IgD-negative memory B cell (primary cell): ENCODE data around the gene ST8SIA6. TPM values are rescaled to one million over a fixed set of nuclear protein-coding genes. Genes with fewer than 3 reads are reported as not detected.
"Not testable (repeated sequence)": the region's sequence is repeated elsewhere in the genome, so short reads cannot be mapped to it uniquely, and the experiment has no call there.

Experiments
- H3K27ac Mint-ChIP-seq, 3 donors: one replicate each; pipeline ENCODE4 v1.8.0; 2020 to 2022; ENCODE audit warnings: mild to moderate bottlenecking in 3 of 3, mixed read lengths in 3 of 3, moderate library complexity in 1 of 3
- H3K27me3 Mint-ChIP-seq: one replicate; pipeline ENCODE4 v1.8.0; 2021; ENCODE audit warnings: mixed read lengths
- H3K36me3 Mint-ChIP-seq: one replicate; pipeline ENCODE4 v1.8.0; 2020; ENCODE audit warnings: mild to moderate bottlenecking, mixed read lengths
- H3K4me1 Mint-ChIP-seq, 3 donors: one replicate each; pipeline ENCODE4 v1.8.0; 2020 to 2022; ENCODE audit warnings: mixed read lengths in 3 of 3, mild to moderate bottlenecking in 1 of 3
- H3K4me3 Mint-ChIP-seq, 4 donors: one replicate each; pipeline ENCODE4 v1.8.0; 2020 to 2022; ENCODE audit warnings: mild to moderate bottlenecking in 4 of 4, mixed read lengths in 4 of 4, moderate library complexity in 3 of 4
- H3K9me3 Mint-ChIP-seq, 3 donors: one replicate each; pipeline ENCODE4 v1.8.0; 2020 to 2021; ENCODE audit warnings: mixed read lengths in 3 of 3, mild to moderate bottlenecking in 1 of 3
- polyA plus RNA-seq: library from polyadenylated mRNA; unstranded; fragments of 300-500 nt; fragmentation: Illumina TruSeq; gene quantifications from one replicate; pipeline ENCODE4 v1.2.3, GENCODE V29; 2021

ST8SIA6 gene
- polyA plus RNA-seq, 1 donor from 2014 or later: not detected

GRCh38 chr10:17340144-17340829, 114.1 kb downstream of the ST8SIA6 start:
- Mint-ChIP-seq H3K27ac (no peak overlapping the region), H3K4me1 (no peaks in the 10 kb centered on the region), H3K9me3 (peaks cover 6 to 12% (median 9%) of the 10 kb centered on the region in 3 donors), H3K36me3 (no peaks in the 10 kb centered on the region), H3K27me3 (peaks cover 6% of the 10 kb centered on the region), H3K4me3 (peak overlapping the region in 1 of 4 donors; percentile 5)

DNA sequence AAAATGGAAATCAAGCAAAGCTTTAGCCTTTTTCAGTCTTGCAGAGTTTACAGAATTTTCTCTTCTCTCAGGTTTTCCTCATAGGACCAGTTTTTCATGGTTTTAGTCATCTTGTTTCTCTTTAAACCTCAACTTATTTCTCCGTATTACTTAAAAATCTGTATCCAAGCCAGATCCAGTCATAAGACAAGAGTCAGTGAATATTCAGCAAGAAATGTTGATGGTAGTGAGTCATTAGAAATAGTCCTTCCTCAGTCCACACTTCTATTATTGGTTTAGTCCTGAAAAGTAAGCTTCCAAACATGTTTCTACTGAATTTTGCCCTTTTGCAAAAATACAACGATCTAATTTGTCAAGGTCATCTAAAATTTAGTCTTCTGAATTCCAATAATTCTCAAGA, 119.3 kb downstream of the ST8SIA6 start:
- Mint-ChIP-seq H3K27me3 (peaks cover 7% of the 10 kb centered on the region), H3K27ac (no peak overlapping the region), H3K9me3 (peaks cover 3 to 5% (median 4%) of the 10 kb centered on the region in 3 donors), H3K36me3 (no peaks in the 10 kb centered on the region), H3K4me1 (no peaks in the 10 kb centered on the region), H3K4me3 (no peak overlapping the region)

DNA sequence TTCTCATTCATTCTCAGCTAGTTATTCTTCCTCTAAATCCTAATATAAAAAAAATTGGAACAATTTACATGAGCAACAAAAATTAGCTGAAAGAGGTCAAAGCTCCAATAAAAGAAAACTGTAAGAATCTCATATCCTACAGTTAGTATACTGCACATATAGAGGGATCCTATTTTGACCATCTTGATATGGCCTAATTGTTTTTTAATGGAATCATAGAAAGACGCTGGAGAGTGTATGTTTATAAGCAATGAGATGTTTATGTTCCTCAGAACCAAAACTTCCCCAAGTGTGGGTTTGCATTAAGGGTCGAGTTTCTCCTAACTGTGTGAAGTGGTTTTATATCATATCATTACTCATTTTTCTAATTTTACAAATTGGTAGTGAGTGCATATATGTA, 123.9 kb downstream of the ST8SIA6 start:
- H3K9me3 Mint-ChIP-seq: no peaks in the 10 kb centered on the region
- H3K27ac Mint-ChIP-seq: no peak overlapping the region
- peaks cover 5% of the 10 kb centered on the region for H3K27me3 Mint-ChIP-seq
- H3K36me3 Mint-ChIP-seq: no peaks in the 10 kb centered on the region
- H3K4me1 Mint-ChIP-seq: no peaks in the 10 kb centered on the region
- H3K4me3 Mint-ChIP-seq: no peak overlapping the region

DNA sequence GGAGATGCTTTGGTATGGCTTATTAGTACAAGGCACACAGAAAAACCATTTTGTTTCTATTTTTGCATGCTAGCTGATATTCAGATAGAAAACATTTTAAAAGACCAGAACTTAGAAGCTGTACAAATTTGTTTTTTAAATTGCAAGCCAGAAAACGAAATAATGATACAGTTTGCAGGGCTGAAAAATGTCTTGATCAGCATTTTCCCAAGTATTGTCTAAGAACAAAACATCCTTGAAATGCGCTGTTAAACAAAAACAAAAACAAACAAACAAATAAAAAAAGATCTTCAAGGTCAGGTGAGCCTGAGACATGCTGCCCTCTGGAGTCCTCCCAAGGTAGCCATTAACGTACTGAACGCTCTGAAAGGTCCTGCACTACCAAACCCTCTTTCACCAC, 128.0 kb downstream of the ST8SIA6 start:
- Mint-ChIP-seq H3K27me3 (peaks cover 2% of the 10 kb centered on the region), H3K4me1 (no peaks in the 10 kb centered on the region), H3K36me3 (peaks cover 1% of the 10 kb centered on the region), H3K4me3 (no peak overlapping the region), H3K27ac (no peak overlapping the region), H3K9me3 (no peaks in the 10 kb centered on the region)

GRCh38 chr10:17321957-17322356, 132.4 kb downstream of the ST8SIA6 start:
- H3K27me3 Mint-ChIP-seq, H3K9me3 Mint-ChIP-seq, H3K4me1 Mint-ChIP-seq: not testable (repeated sequence)

DNA sequence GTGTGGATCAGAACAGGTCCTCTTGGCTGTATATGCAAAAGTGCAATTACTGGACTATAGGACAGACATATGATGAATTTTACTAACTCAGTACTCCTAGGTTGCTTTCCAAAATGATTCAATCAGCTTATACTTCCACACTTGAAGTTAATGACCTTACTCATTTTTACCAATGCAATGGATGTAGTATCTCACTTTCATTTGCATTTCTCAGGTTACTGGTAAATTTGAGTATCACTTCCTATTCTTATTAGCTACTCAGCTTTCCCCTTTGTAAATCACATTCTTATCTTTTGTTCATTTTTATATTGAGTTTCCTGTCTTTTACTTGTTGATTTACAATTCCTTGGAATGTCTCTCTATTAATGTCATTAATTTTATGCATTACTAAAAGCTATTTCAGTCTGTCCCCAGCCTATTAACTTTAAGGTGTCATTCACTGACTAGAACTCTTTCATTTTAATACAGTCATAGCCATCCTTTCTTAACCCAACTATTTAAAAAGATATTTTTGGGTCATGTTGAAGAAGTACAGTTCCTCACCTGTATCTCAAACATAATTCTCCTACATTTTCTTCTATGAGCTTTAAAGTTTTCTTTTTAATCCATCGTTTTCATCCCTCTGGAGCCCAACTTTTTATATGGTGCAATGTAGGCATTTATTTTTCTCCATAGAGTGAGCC, 137.8 kb downstream of the ST8SIA6 start:
- Mint-ChIP-seq H3K4me3 (no peak overlapping the region), H3K27me3 (peaks cover 3% of the 10 kb centered on the region), H3K36me3 (no peaks in the 10 kb centered on the region), H3K9me3 (peaks cover 0 to 2% (median 0%) of the 10 kb centered on the region in 3 donors), H3K4me1 (peaks cover 0 to 7% (median 4%) of the 10 kb centered on the region in 3 donors), H3K27ac (peak overlapping the region in 1 of 3 donors; percentile 2)

More at GRCh38 chr10:17321957-17322356, 132.4 kb downstream of the ST8SIA6 start:
- not testable (repeated sequence) for H3K4me3 Mint-ChIP-seq, H3K36me3 Mint-ChIP-seq, H3K27ac Mint-ChIP-seq

DNA sequence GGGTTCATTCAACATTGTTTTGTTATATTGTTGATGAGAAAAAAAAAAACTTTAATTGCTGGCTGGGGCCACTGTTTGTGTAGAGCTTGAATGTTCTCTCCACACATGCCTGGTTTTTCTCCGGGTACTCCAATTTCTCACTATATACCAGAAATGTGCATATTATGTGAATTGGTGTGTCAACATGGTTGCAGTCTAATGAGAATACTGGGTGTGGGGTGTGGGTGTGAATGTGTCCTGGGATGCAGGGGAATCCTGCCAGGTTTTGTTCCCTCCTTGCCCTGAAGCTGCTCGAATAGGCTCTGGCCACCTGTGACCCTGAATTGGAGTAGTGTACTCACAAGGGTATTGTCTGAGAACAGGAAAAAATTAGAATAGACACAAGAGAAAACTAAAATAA, 145.0 kb downstream of the ST8SIA6 start:
- H3K36me3 Mint-ChIP-seq: no peaks in the 10 kb centered on the region
- H3K9me3 Mint-ChIP-seq: peaks cover 0 to 2% (median 0%) of the 10 kb centered on the region in 3 donors
- H3K4me1 Mint-ChIP-seq: peaks cover 0 to 1% (median 0%) of the 10 kb centered on the region in 3 donors
- H3K4me3 Mint-ChIP-seq: no peak overlapping the region
- peaks cover 5% of the 10 kb centered on the region for H3K27me3 Mint-ChIP-seq
- H3K27ac Mint-ChIP-seq: no peak overlapping the region

- Mint-ChIP-seq H3K27me3 (peaks cover 4% of the 10 kb centered on the region), H3K4me3 (no peak overlapping the region), H3K27ac (no peak overlapping the region), H3K36me3 (no peaks in the 10 kb centered on the region), H3K9me3 (peaks cover 0 to 2% (median 0%) of the 10 kb centered on the region in 3 donors), H3K4me1 (no peaks in the 10 kb centered on the region)
These were observed 147.3 kb downstream of the ST8SIA6 start for GRCh38 chr10:17307123-17307522.

DNA sequence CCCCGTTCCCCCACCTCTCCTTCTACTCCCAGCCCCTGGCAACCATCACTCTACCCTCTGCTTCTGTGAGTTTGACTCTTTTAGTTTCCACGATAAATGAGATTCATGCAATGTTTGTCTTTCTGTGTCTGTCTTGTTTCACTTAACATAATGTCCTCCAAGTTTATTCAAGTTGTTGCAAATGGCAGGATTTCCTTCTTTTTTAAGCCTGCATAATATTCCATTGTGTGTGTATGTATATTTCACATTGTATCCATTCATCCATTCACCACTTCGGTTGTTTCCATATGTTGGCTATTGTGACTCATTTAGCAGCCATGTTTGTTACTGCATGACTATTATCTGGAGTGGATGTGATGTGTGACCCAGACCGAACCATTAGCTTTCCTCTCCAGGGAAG, 162.0 kb downstream of the ST8SIA6 start:
- H3K36me3 Mint-ChIP-seq: no peaks in the 10 kb centered on the region
- peaks cover 0 to 6% (median 5%) of the 10 kb centered on the region in 3 donors for H3K9me3 Mint-ChIP-seq
- no peaks in the 10 kb centered on the region for H3K4me1 Mint-ChIP-seq
- H3K4me3 Mint-ChIP-seq: no peak overlapping the region
- H3K27ac Mint-ChIP-seq: no peak overlapping the region
- peaks cover 9% of the 10 kb centered on the region for H3K27me3 Mint-ChIP-seq

- Mint-ChIP-seq H3K27me3 (peaks cover 8% of the 10 kb centered on the region), H3K9me3 (peaks cover 0 to 6% (median 5%) of the 10 kb centered on the region in 3 donors), H3K4me1 (no peaks in the 10 kb centered on the region), H3K4me3 (no peak overlapping the region), H3K36me3 (no peaks in the 10 kb centered on the region), H3K27ac (no peak overlapping the region)
These were observed 164.2 kb downstream of the ST8SIA6 start for GRCh38 chr10:17290226-17290625.

DNA sequence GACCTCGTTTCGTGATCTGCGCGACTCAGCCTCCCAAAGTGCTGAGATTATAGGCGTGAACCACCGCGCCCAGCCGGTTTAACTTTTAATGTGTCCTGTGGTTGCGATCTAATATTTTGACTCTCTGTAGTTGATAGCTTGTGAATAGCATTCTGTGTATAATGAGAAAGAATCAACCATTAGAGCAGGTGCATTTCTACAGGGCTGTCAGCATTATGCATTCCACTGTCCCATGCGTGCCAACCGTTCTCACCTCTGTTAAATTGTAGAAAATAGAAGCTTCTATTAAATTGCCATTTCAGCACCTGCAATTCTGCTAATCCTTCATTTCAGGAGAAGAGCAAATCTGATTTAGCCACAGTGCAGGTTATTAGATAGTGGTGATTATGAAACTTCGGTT, 164.6 kb downstream of the ST8SIA6 start:
- H3K4me1 Mint-ChIP-seq: no peaks in the 10 kb centered on the region

DNA sequence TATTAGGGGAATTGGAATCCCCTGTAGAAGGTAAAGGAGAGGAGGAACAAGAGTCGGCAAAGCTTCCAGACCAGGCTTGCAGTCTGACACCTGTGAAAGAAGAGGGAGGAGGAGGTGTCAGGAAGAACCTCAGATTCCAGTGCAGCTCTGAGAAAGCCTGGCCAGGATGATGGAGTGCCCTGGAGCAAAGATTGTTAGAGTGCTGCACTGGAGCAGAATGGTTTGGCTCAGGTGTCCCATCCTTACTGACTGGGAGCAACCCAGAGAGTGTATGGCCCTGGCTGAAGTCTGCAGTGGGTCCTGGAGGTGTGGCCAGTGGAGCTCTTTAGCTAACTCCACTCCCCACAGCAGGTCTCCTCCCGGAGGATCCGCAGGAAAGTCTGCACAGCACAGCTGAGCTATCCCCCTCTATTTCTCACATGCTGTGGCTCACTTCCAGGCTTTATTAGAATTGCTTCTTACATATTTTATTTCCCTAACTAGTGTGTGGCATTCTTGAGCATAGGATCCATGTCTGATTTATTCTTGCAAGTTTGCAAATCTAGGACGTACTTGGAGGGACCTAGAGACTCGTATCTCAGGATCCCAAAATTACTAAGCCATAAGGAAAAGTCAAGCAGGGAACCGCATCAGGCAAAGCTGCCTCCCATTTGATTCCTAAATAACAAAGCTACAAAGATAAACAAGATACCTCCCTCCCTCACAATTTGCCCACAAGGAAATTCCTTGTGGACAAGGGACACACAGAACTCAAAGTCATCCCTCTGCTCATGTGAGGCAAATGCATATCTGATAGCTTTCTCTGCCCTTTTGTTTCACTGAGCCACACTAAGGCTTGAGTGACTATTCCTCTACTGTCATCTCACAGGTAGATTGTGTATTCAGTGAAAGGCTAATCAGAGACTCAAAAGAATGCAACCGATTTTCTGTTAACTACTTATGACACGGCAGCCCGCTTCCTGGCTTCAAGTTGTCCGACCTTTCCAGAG, 167.5 kb downstream of the ST8SIA6 start:
- Mint-ChIP-seq H3K4me3 (no peak overlapping the region), H3K4me1 (no peaks in the 10 kb centered on the region), H3K27me3 (peaks cover 4% of the 10 kb centered on the region), H3K9me3 (peaks cover 0 to 7% (median 0%) of the 10 kb centered on the region in 3 donors), H3K27ac (no peak overlapping the region), H3K36me3 (no peaks in the 10 kb centered on the region)

More for the DNA sequence above, 164.6 kb downstream of the ST8SIA6 start:
- Mint-ChIP-seq H3K27me3 (peaks cover 8% of the 10 kb centered on the region), H3K36me3 (no peaks in the 10 kb centered on the region), H3K4me3 (no peak overlapping the region), H3K27ac (no peak overlapping the region), H3K9me3 (peaks cover 0 to 6% (median 5%) of the 10 kb centered on the region in 3 donors)

DNA sequence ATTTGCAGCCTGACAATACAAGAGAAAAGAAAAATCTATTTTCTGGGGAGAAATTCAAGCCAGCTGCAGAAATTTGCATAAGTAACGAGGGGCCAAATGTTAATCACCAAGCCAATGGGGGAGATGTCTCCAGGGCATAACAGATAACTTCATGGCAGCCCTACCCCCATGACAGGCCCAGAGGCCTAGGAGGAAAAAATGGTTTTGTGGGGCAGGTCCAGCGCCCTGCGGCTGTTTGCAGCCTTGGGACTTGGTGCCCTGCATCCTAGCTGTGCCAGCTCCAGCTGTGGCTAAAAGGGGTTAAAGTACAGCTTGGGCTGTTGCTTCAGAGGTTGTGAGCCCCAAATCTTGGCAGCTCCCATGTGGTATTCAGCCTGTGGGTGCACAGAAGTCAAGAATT, 172.1 kb downstream of the ST8SIA6 start:
- no peak overlapping the region for H3K27ac Mint-ChIP-seq
- no peaks in the 10 kb centered on the region for H3K4me1 Mint-ChIP-seq
- peaks cover 5% of the 10 kb centered on the region for H3K27me3 Mint-ChIP-seq
- no peaks in the 10 kb centered on the region for H3K36me3 Mint-ChIP-seq
- no peak overlapping the region for H3K4me3 Mint-ChIP-seq
- H3K9me3 Mint-ChIP-seq: peaks cover 4 to 17% (median 8%) of the 10 kb centered on the region in 3 donors

GRCh38 chr10:17278607-17279240, 175.7 kb downstream of the ST8SIA6 start:
- Mint-ChIP-seq H3K9me3 (peaks cover 4 to 16% (median 10%) of the 10 kb centered on the region in 3 donors), H3K27ac (no peak overlapping the region), H3K4me1 (peaks cover 0 to 1% (median 0%) of the 10 kb centered on the region in 3 donors), H3K36me3 (no peaks in the 10 kb centered on the region), H3K27me3 (peaks cover 4% of the 10 kb centered on the region), H3K4me3 (no peak overlapping the region)
